GM11168 (cell line): ENCODE results near the gene LYRM4.

Experiments used
- in situ Hi-C: fragments of 300-500 bp; cut with MboI; formaldehyde crosslinking; loops from one replicate; pipeline ENCODE4 v1.12.0; 2022; ENCODE audit warnings: low sequenced_read_pairs; ENCODE audit not compliant: unreplicated experiment

Gene LYRM4

DNA sequence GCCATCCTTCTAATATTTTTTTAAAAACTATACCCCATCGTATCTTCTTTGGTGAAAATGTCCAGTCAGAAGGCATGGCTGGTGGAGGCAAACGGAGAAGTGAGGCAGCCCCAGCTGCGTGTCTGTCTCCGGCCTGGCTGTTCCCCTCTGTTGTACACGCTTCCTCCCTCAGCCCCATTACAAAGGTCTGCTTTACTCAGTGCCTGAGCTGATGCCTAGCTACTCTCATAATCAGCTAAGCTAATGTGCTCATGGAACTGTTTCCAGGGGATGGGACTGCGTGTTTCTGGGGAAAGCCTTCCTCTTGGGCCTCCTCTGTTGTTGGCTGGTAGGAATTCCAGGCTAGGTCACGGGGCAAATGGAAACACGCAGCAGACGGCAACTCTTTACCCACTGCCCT is 108.3 kb downstream of the LYRM4 start:
- in situ Hi-C loops: no loop called here

- in situ Hi-C loops: no loop called here
Measured at GRCh38 chr6:5151955-5152401, 108.8 kb downstream of the LYRM4 start.

GRCh38 chr6:5151360-5151954 is 109.3 kb downstream of the LYRM4 start:
- in situ Hi-C loops: no loop called here

GRCh38 chr6:5150551-5151075 is 110.1 kb downstream of the LYRM4 start:
- in situ Hi-C loops: no loop called here

GRCh38 chr6:5149891-5150290 is 110.9 kb downstream of the LYRM4 start:
- in situ Hi-C loops: loop anchor here (10.0 to 25.0 kb wide), 2 partner anchors 162 to 235 kb away; no protein-coding TSS in a partner anchor

GRCh38 chr6:5149159-5149704 is 111.5 kb downstream of the LYRM4 start:
- in situ Hi-C loops: loop anchor here (10.0 to 25.0 kb wide), 2 partner anchors 163 to 236 kb away; no protein-coding TSS in a partner anchor

DNA sequence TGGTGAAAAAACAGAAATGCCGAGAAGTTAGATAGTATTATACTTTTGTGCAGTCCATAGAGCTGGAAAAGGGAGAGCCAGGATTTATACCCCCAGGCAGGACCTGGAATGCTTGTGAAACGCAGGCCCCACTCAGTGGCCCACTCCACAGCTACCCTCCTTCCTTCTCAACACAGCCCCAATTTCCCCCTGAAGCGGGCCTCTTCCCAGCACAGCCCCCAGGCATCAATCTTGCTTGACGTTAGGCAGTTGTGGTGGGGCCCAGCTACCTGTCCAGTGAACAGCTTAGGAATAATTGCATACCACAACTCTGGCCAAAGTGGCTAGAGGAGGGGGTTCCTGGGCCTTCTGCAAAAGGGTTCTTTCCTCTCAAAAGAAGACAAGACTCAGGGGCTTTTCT is 114.4 kb downstream of the LYRM4 start:
- in situ Hi-C loops: loop anchor here (10.0 to 25.0 kb wide), 2 partner anchors 166 to 238 kb away; no protein-coding TSS in a partner anchor

- in situ Hi-C loops: loop anchor here (10.0 to 25.0 kb wide), 2 partner anchors 169 to 241 kb away; no protein-coding TSS in a partner anchor
Measured at GRCh38 chr6:5143634-5144311, 117.0 kb downstream of the LYRM4 start.

GRCh38 chr6:5142915-5143314 is 117.8 kb downstream of the LYRM4 start:
- in situ Hi-C loops: loop anchor here (10.0 to 25.0 kb wide), 2 partner anchors 169 to 242 kb away; no protein-coding TSS in a partner anchor

DNA sequence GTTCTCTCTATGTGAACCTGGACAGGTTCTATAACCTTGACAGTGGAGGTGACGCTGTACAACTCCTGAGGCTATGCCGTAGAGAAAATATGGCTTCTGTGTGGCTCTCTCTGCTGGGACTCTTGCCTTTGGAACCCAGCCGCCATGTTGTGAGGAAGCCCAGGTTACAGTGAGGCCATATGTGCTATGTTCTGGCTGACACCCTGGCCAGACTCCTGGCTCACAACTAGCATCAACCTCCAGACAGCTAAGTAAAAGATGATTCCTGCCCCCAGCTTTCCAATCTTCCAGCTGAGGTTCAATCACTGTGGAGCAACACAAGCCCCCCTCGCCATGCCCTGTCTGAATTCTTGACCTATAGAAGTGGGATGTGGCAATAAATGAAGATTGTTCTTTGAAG is 118.6 kb downstream of the LYRM4 start:
- in situ Hi-C loops: loop anchor here (10.0 to 25.0 kb wide), 2 partner anchors 170 to 243 kb away; no protein-coding TSS in a partner anchor

DNA sequence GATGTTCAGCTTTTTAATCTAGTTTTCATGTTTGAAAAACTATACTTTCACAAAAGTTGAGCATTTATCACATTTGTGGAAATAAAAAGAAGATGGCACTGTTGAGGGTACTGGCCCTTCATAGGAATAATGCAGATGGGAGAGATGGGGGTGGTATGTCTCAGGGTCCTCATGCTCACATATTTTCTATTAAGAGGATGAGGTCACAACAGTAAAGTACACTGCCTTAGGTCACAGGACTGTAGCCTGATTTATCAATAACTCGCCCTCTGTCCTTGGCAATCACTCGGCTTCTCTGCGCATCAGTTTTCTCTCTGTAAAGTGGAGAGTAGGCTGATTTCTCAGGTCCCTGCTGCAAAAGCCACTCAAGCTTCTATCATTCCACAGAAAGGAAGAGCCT is 119.7 kb downstream of the LYRM4 start:
- in situ Hi-C loops: loop anchor here (10.0 to 25.0 kb wide), 2 partner anchors 171 to 244 kb away; no protein-coding TSS in a partner anchor

- in situ Hi-C loops: loop anchor here (10.0 to 25.0 kb wide), 2 partner anchors 172 to 245 kb away; no protein-coding TSS in a partner anchor
Measured at GRCh38 chr6:5139828-5140771, 120.7 kb downstream of the LYRM4 start.

GRCh38 chr6:5138995-5139827 is 121.5 kb downstream of the LYRM4 start:
- in situ Hi-C loops: loop anchor here (25.0 kb wide), 1 partner anchor 173 kb away; no protein-coding TSS in a partner anchor

DNA sequence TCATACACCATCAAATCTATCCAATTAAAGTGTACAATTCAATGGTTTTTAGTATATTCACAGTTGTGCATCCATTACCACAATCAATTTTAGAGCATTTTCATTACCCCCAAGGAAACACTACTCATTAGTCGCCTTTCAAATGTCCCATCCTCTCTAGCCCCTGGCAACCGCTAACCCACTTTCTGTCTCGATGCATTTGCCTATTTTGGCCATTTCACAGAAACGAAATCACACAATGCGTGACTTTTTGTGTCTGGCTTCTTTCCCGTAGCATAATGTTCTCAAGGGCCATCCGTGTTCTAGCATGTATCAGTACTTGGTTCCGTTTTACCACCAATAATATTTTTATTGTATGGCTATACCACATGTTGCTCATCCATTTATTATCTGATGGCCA is 123.9 kb downstream of the LYRM4 start:
- in situ Hi-C loops: loop anchor here (25.0 kb wide), 1 partner anchor 175 kb away; no protein-coding TSS in a partner anchor

DNA sequence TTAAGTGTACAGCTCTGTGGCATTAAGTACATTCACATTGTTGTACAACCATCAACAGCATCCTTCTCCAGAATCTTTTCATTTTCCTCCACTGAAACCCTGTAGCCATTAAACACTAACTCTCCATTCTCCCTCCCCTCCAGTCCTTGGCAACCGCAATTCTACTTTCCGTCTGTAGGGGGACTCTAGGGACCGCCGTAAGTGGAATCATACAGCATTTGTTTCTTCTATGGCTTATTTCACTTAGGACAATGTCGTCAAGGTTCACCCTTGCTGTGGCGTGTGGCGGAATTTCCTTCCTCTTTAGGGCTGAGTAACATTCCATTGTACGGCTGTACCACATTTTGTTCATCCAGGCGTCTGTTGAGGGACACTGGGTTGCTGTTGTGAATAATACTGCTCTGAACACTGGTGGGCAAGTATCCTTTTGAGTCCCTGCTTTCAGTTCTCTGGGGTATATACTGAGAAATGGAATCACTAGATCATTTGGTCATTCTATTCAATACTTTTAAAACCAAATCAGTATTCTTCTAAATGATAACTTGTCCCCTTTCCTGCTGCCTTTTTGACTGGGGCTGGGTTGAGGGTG is 124.9 kb downstream of the LYRM4 start:
- in situ Hi-C loops: loop anchor here (25.0 kb wide), 1 partner anchor 176 kb away; no protein-coding TSS in a partner anchor

GRCh38 chr6:5133943-5134342 is 126.8 kb downstream of the LYRM4 start:
- in situ Hi-C loops: loop anchor here (25.0 kb wide), 1 partner anchor 178 kb away; no protein-coding TSS in a partner anchor

DNA sequence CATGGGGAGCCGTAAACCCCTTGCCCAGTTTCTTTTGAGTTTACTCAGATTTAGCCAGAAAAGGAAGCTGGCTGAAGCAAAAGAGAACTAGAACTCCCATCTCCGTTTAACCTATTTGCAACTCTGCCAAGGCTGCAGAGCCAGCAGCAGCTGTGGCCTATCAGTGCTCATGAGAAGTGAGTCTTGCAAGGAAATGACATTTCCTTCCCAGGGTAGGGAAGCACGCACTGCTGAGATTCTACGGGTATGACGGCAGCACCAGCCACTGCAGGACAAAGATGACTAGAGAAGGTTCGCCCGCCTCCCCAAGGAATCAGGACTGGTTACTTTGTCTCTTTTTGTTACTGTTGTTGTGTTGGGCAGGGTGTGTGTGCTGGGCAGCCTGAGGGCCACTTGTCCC is 128.0 kb downstream of the LYRM4 start:
- in situ Hi-C loops: loop anchor here (25.0 kb wide), 1 partner anchor 180 kb away; no protein-coding TSS in a partner anchor
